ENCODE data around the gene MAP3K5.
"Not testable (repeated sequence)": the region's sequence is repeated elsewhere in the genome, so short reads cannot be mapped to it uniquely, and the experiment has no call there.

DNA sequence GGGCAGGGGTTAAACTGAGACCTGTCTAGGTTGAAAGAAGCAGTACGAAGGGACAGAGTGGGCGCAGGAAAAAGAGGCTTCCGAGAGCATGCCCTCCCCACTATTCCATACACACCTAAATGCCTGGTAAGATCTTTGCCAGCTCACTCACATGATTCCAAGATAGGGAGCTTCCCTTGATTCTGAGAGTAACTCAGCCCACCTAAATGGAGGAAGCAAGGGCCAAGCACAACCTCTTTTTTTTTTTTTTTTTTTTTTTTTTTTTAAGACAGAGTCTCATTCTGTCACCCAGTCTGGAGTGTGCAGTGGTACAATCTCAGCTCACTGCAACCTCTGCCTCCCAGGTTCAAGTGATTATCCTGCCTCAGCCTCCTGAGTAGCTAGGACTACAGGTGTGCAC lies 2.8 kb downstream of the MAP3K5 start:
- TF ChIP-seq, protein P1, sequence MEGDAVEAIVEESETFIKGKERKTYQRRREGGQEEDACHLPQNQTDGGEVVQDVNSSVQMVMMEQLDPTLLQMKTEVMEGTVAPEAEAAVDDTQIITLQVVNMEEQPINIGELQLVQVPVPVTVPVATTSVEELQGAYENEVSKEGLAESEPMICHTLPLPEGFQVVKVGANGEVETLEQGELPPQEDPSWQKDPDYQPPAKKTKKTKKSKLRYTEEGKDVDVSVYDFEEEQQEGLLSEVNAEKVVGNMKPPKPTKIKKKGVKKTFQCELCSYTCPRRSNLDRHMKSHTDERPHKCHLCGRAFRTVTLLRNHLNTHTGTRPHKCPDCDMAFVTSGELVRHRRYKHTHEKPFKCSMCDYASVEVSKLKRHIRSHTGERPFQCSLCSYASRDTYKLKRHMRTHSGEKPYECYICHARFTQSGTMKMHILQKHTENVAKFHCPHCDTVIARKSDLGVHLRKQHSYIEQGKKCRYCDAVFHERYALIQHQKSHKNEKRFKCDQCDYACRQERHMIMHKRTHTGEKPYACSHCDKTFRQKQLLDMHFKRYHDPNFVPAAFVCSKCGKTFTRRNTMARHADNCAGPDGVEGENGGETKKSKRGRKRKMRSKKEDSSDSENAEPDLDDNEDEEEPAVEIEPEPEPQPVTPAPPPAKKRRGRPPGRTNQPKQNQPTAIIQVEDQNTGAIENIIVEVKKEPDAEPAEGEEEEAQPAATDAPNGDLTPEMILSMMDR (IDR thresholded peaks at IDR 0.05): not testable (repeated sequence)
- TF ChIP-seq EZH2, EZH2phosphoT487 (IDR thresholded peaks at IDR 0.05): not testable (repeated sequence)
